ENCODE data around the gene ELOVL3.

ELOVL3 gene

DNA sequence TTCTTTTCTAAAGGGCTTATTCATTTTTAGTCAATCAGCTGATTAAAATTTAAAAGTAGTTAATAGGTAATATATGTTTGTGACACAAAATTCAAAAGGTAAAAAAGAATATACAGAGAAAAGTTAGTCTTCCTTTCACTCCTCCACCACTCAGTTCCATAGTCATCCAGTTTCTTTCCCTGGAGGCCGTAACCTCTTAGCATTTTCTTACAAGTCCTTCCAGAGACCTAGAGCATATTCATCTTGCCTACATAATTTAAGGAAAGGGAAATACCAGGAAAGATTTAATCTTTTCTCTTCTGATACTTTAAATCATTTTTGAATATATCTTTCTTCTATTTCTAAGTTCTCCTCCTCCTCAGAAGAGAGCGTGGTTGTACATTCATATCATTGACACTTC is 29.3 kb downstream of the ELOVL3 start:
- DNase-seq, result no peak

DNA sequence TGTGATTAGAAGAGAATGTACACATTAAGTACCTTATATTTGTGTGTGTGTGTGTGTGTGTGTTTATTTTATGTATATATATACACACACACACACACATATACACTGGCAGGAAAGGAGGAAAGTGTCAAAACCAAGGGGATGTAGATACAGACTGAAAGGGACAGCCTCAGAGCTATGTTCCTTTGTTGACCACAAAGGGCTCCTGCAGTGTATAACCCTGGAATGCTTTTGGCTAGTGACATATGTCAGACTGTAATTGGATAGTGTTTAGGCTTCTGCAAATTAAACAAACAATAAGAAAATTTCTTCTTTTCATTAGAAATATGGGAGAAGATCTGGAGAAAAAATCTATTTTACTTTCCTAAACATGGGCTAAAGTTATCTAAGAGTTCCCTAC is 35.1 kb downstream of the ELOVL3 start:
- DNase-seq, result no peak

DNA sequence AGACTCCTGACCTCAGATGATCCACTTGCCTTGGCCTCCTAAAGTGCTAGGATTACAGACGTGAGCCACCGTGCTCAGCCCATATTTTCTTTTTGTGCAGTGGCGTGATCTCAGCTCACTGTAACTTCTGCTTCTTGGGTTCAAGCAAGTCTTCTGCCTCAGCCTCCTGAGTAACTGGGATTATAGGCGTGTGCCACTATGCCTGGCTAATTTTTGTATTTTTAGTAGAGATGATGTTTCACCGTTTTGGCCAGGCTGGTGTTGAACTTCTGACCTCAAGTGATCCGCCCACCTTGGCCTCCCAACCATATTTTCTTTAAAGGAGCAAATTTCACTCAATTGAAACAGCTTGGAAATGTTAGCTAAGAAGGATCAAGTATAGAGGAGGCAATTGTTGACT is 35.7 kb downstream of the ELOVL3 start:
- no peak for DNase-seq

DNA sequence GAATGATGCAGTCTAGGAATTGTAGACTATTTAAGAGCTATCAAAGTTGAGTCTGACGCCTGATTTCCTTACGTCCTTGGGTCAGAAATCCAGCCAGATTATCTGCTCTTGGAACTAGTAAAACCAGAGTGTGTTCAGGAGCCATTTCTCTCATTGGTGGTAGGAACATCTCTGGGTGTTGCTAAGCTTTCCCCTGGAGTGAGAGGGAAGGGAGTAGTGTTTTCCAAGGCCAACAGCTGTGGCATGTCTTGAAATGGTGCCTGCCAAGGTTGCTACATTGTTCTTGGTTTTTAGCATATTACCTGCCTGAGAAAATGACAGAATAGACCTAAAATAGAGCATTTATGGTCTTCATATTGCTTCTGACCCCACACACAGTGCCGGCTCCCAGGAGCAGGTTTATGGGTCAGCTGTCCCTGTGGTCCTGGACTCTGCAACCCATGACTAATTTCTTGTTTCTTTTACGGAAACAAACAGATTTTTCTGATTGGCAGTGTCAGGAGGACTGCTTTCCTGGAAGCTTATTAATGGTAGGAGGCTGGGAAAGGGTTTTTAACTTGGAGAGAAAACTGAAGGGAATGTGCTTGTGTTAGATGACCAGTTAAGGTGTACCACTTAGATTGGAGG is 36.8 kb downstream of the ELOVL3 start:
- DNase-seq, result no peak

DNA sequence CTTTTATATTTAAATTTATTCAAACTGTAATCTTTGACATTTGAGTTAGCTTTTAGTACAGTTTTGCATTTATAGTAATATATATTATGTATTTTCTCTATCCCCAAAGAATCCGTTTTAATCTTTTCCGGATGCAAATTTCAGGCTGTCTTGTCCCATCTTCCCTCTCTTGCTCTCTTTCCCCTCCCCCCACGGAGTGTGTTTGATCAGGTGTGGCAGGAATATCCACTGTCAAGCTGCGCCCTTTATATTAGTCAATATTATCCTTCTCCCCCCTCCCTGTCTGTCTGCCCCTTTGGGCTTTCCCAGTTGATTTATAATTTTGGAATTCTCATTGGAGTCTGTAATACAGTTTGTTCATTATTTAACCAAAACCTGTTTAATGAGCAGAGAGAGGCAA is 38.3 kb downstream of the ELOVL3 start:
- peak; percentile 73 to 84 for DNase-seq

DNA sequence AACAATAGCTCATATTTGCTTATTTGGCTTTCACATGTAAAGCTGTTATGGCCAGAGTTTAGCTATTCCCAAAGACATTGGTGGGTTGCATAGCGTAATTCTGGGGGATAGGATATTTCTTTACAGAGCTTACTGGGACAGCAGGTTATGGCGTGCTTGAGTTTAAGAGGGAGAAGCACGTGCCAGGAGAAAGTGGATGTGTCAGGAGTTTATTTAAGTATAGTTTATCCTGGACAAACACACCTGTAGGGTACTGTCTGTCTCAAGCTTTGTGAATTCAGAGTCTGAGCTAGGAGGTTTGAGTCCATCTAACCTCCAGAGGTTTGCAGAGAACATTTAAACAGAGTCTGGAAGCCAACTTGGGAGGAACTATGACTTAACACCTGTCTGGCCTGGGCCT is 40.6 kb downstream of the ELOVL3 start:
- DNase-seq, result no peak

DNA sequence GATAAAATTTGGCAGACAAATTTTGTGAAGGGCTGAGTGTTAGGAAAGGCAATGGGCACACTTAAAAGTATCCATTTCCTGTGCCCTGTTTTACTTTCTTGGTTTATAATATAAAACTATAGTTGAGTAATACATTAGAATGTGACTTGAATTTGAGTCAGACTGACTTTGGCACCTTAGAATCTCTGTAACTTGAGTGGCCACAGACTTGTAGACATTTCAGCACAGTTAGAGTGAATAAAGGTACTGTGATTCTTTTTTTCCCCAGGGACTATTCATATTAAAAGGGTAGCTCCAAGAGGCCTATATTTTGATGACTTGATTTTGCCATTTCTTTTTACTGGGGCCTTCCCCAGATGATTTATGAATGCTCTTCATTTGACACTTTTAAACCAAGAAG is 41.6 kb downstream of the ELOVL3 start:
- no peak for DNase-seq

DNA sequence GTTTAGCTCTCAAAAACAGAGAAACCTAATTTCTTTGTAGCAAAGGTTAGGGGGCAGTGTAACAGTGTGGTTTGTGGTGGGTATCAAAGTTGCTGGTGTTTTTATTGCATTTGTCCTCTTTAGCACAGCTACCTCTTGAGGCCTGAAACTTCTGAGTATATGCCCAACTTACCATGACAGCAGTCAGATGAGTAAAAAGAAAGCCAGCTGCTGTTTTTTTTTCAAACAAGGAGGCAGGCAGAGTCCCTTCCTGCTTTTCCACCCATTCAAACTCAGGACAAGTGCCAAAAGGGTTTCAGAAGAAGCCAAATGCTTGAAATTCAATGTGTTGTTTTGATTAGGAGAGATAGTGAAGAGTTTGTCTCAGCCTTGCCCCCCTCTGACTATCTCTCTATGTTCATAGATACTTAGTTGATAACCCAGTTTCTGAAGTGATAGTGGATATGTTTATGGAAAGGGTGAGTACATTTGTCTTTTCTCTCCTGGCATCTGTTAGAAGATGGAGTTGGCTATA is 42.3 kb downstream of the ELOVL3 start:
- DNase-seq, result no peak

DNA sequence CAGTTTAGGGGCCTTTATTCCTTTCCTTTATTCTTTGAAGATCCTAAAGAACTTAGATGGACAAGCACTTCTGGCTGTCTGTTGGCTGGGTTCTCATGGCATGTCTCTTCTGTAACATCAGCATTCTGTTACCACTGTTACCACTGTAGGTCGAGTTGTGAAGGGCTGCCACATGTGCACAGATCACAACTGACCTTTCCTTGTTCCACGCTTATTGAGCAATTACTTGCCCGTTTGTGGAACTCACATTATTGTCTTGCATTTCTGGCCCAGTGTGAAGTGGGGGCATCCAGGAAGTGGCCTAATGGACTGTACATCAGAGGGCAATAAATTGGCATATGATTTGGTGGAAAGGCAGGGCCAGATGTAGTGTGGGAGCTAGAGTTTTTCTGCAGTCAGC is 42.9 kb downstream of the ELOVL3 start:
- no peak for DNase-seq

DNA sequence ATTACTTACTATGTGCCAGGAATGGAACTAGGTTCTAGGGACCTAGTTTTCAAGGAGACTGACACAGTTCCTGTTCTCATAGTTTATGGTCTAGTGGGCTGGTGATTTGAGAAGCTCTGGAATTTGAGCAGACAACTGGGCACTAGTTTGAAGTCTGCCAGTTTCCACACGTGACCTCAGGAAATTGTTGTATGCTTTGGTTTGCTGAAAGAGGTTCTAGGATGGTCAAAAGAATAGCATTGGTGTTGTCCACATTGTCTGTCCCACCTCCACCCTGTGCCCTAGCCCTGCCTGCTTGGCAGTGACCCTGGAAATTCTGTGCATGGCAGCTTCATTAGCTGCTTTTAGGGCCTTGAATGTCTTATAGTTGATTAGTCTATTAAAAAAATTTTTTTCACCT is 48.0 kb downstream of the ELOVL3 start:
- DNase-seq, result no peak

DNA sequence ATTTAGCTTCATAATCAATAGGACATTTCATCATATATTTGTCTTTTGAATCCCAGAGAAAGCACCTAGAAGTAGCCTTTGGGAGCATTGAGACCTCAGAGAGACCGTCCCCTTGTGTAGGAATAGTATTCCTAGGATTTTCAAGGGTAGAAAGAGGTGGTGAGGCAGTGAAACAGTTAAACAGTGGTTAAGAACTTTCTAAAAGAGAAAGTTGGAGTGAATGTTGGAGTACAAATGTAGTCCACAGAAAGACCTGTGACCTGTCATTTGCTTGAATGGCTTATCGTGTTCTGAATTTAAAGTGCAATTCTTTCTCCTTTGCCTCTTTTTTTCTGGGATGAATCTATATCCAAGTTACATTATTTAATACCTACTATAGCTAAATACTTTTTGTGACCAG is 49.2 kb downstream of the ELOVL3 start:
- no peak for DNase-seq

DNA sequence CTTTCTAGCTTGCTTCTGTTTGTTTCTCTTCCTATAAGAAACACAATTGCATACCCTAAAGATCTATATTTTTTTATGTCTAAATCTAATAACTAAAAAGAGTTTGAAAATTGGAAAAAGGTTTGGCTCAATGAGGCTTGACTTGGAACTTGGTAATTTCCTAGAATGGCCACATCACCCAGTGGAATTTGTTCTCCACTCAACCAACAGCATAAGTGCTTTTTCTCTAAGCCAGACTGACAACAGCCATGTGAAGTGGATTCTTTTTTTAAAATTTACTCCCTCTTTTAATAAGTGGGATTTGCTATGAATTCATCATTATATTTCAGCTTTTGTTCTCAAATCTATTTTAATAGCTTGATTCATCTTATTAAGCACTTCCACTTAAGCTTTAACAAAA is 53.0 kb downstream of the ELOVL3 start:
- no peak for DNase-seq
